ENCODE measurements around the gene PAM.

DNA sequence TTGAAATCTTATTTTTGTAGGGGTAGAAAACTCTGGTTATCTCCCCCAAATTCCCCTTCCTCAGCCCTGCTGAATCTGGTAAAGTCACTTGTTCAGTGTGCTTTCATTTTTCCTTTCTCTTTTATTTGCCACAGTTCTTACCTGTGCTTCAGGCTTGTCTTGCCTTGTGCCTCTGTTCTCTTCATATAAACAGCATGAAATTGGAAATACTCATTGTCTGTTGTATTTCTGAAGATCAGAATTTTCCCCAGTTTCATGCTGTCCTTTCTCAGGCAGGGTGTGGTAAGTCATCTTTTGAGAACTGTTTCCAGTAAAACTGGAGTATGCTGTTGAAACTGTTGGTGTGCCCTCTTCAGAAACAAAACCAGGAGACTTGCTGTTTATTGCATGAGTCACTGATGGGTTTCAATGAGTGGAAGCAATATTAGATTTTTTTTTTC lies 7.0 kb downstream of the PAM start:
- TF ChIP-seq, protein P1, sequence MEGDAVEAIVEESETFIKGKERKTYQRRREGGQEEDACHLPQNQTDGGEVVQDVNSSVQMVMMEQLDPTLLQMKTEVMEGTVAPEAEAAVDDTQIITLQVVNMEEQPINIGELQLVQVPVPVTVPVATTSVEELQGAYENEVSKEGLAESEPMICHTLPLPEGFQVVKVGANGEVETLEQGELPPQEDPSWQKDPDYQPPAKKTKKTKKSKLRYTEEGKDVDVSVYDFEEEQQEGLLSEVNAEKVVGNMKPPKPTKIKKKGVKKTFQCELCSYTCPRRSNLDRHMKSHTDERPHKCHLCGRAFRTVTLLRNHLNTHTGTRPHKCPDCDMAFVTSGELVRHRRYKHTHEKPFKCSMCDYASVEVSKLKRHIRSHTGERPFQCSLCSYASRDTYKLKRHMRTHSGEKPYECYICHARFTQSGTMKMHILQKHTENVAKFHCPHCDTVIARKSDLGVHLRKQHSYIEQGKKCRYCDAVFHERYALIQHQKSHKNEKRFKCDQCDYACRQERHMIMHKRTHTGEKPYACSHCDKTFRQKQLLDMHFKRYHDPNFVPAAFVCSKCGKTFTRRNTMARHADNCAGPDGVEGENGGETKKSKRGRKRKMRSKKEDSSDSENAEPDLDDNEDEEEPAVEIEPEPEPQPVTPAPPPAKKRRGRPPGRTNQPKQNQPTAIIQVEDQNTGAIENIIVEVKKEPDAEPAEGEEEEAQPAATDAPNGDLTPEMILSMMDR (IDR thresholded peaks at IDR 0.05): no peak
- TF ChIP-seq POLR2A (IDR thresholded peaks at IDR 0.05): no peak

Data from heart left ventricle (tissue), 13 donors.